Karpas-422 (cell line): ENCODE data around the gene ZFP3. TPM values are rescaled to one million over a fixed set of nuclear protein-coding genes. Genes with fewer than 3 reads are reported as not detected.
"Not testable (repeated sequence)": the region's sequence is repeated elsewhere in the genome, so short reads cannot be mapped to it uniquely, and the experiment has no call there.

Experiments
- DNase-seq: peaks from one replicate; pipeline ENCODE4 v3.0.0-alpha.2; 2015
- H2AFZ ChIP-seq: fragments of 200-600 bp; sonication (generic); 2 replicates; pipeline ENCODE4 v1.6.1; 2014; ENCODE audit warnings: antibody characterized with exemption, low read length, mixed read lengths
- H3K27ac ChIP-seq: fragments of 200-600 bp; sonication (generic); 2 replicates; pipeline ENCODE4 v1.5.1; 2014; ENCODE audit warnings: mild to moderate bottlenecking, low read length, moderate library complexity
- H3K27me3 ChIP-seq: fragments of 200-600 bp; sonication (generic); 2 replicates; pipeline ENCODE4 v1.6.1; 2014; ENCODE audit warnings: low read length, mixed read lengths
- H3K36me3 ChIP-seq: fragments of 200-600 bp; sonication (generic); 2 replicates; pipeline ENCODE4 v1.6.1; 2014; ENCODE audit warnings: low read length, mixed read lengths; ENCODE audit not compliant: insufficient read depth
- H3K4me1 ChIP-seq: fragments of 200-600 bp; sonication (generic); 2 replicates; pipeline ENCODE4 v1.6.1; 2014; ENCODE audit warnings: mild to moderate bottlenecking, low read length, mixed read lengths
- H3K4me2 ChIP-seq: fragments of 200-600 bp; sonication (generic); 2 replicates; pipeline ENCODE4 v1.6.1; 2014; ENCODE audit warnings: low read length, low read depth, mild to moderate bottlenecking; ENCODE audit not compliant: poor library complexity, severe bottlenecking
- H3K4me3 ChIP-seq: fragments of 200-600 bp; sonication (generic); 2 replicates; pipeline ENCODE4 v1.5.1; 2014; ENCODE audit warnings: mild to moderate bottlenecking, antibody characterized with exemption, low read length, mixed read lengths
- H3K79me2 ChIP-seq: fragments of 200-600 bp; sonication (generic); 2 replicates; pipeline ENCODE4 v1.6.1; 2014; ENCODE audit warnings: mild to moderate bottlenecking, low read length, mixed read lengths
- H3K9ac ChIP-seq: fragments of 200-600 bp; sonication (generic); 2 replicates; pipeline ENCODE4 v1.6.0; 2014; ENCODE audit warnings: low read length
- H3K9me2 ChIP-seq: fragments of 200-600 bp; sonication (generic), shearing (Covaris generic); replicated peaks from 2 replicates; pipeline ENCODE4 v1.6.0; 2014; ENCODE audit warnings: mild to moderate bottlenecking, low read length, moderate library complexity; ENCODE audit not compliant: insufficient read depth
- H3K9me3 ChIP-seq: fragments of 300-700, 200-600 bp; sonication (generic); 2 replicates; pipeline ENCODE4 v1.6.1; 2014; ENCODE audit warnings: low read length, mixed read lengths
- H4K20me1 ChIP-seq: fragments of 200-600 bp; sonication (generic); 2 replicates; pipeline ENCODE4 v1.6.1; 2014; ENCODE audit warnings: mild to moderate bottlenecking, antibody characterized with exemption, low read length, low read depth; ENCODE audit not compliant: insufficient read depth
- total RNA-seq: library from RNA; depleted of rRNA; stranded (reverse); fragments of >200 nt; shearing (Covaris generic); gene quantifications from 2 replicates; pipeline ENCODE4 v1.2.3, GENCODE V29; 2014; ENCODE audit warnings: low replicate concordance

Gene ZFP3
- total RNA-seq, 1 experiment from 2014 or later: 0.63 TPM

DNA sequence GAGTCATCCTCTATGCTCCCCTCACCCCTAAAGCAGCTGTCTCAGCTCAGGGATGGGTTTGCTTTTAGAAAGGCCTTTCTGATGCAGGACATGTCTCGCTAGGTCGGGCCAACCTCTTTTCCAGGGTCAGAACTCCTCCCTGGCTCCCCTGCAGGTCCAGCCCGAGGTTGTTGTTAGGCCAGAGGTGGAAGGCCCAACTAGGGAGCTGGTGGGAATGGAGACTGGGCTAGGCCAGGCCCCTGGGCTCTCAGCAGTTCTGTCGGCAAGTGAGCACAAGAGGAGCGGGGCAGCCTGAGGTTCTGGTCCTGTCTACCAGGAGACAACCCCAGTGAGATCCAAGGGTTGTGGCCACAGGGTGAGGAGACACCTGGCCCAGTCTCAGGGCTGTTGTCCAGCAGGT is 52.4 kb downstream of the ZFP3 start:
- not testable (repeated sequence) for H3K4me2 ChIP-seq, H3K27me3 ChIP-seq, H3K36me3 ChIP-seq, H3K9ac ChIP-seq, H3K27ac ChIP-seq, H4K20me1 ChIP-seq, DNase-seq, H3K79me2 ChIP-seq, H2AFZ ChIP-seq, H3K4me3 ChIP-seq, H3K9me2 ChIP-seq, H3K4me1 ChIP-seq, H3K9me3 ChIP-seq

DNA sequence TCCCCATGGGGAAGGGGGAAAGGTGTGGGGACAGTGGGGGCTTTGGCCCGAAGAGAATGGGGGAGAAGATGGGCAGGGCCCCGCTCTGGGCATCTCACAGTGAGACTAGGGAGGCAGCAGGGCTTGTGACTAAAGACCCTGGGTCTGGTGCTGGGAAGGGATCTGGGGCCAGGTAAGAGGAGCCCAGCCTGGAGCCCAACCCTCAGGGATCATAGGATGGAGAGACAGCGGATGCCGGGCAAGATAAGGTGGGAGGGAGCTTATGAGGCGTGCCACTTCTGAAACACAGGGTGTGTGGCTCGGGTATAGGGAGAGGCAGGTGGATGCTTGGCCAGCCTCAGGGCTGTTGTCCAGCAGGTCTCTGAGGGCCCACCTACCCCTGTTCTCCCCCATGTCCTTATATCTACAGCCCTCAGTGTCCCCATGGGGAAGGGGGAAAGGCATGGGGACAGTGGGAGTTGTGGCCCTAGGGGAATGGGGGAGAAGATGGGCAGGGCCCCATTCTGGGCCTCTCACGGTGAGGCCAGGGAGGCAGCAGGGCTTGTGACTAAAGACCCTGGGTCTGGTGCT is 53.0 kb downstream of the ZFP3 start:
- no peaks in the 10 kb centered on the region for H3K36me3 ChIP-seq
- H4K20me1 ChIP-seq: no peaks in the 10 kb centered on the region
- H3K27me3 ChIP-seq: no peaks in the 10 kb centered on the region
- DNase-seq: no peak
- no peak overlapping the region for H3K4me2 ChIP-seq
- H3K79me2 ChIP-seq: no peaks in the 10 kb centered on the region
- H2AFZ ChIP-seq: no peak overlapping the region
- peaks cover 3% of the 10 kb centered on the region for H3K4me1 ChIP-seq
- no peak overlapping the region for H3K27ac ChIP-seq
- no peaks in the 10 kb centered on the region for H3K9me2 ChIP-seq
- H3K9ac ChIP-seq: no peak overlapping the region
- H3K9me3 ChIP-seq: no peaks in the 10 kb centered on the region
- no peak overlapping the region for H3K4me3 ChIP-seq

DNA sequence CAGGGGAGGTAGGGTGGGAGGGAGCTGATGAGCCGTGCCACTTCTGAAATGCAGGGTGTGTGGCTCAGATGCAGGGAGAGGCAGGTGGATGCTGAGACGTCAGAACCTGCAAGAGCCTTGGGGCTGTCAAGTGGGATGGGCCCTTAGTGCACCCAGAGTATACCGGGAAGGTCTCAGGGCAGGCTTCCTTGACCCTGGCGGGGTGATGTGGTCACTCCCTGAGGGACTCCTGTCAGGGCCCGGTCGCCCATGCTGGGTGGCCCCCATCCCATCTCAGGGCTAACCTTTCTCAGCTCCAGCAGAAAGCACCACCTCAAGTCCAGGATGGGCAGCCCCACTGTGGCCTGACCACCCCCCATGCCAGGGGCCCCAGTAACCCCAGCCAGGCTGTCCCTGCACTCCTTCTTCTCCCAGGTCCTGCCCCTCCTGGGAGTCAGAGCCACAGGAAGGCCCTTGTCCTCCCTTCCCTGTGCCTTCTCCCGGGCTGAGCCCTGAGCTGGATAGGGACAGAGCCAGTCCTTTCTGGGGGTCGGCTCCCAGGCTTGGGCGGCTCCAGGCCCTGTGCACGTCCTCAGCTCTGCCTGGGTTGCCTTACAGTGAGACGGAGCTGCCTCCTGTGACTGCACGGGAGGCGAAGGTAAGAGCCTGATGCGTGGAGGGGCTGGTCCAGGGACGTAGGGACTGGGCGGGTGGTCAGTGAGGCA is 53.7 kb downstream of the ZFP3 start:
- H3K4me3 ChIP-seq, H3K27me3 ChIP-seq, H3K4me1 ChIP-seq, DNase-seq, H3K9ac ChIP-seq, H3K9me2 ChIP-seq, H3K36me3 ChIP-seq, H2AFZ ChIP-seq, H3K9me3 ChIP-seq, H3K79me2 ChIP-seq, H3K27ac ChIP-seq, H4K20me1 ChIP-seq, H3K4me2 ChIP-seq: not testable (repeated sequence)

DNA sequence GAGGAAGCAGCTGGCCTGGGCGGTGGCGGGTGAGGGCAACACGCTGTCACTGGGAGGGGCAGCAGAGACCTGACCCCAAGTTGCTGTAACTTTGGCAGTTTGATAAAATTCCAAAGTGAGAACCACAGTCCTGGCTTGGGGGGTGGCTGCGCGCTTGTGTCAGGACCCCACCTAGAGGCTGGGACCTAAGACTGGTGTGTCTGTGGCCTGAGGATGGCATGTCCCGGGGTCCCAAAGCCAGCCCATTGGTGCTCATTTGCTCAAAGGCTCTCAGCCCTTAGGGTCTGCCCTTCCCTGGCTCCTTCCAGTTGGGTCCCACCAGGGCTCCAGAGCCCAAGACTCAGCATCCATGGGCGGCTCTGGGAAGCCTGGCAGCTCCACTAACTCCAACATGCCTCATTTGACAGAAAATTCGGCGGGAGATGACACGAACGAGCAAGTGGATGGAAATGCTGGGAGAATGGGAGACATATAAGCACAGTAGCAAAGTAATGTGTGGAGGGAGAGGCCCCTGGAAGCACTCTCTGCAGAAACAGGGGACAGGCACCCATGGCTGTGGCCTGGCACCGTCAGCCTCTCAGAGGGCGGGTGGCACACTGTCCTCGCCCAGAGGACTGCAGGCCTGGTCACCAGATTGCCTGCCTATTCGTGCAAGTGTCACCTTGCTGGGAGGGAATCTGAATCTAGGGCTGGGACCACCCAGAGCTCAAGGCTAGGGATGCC is 54.4 kb downstream of the ZFP3 start:
- H3K27me3 ChIP-seq, H3K4me3 ChIP-seq, H3K79me2 ChIP-seq, H3K27ac ChIP-seq, H3K9me3 ChIP-seq, H3K4me1 ChIP-seq, DNase-seq, H4K20me1 ChIP-seq, H2AFZ ChIP-seq, H3K36me3 ChIP-seq, H3K4me2 ChIP-seq, H3K9me2 ChIP-seq, H3K9ac ChIP-seq: not testable (repeated sequence)

DNA sequence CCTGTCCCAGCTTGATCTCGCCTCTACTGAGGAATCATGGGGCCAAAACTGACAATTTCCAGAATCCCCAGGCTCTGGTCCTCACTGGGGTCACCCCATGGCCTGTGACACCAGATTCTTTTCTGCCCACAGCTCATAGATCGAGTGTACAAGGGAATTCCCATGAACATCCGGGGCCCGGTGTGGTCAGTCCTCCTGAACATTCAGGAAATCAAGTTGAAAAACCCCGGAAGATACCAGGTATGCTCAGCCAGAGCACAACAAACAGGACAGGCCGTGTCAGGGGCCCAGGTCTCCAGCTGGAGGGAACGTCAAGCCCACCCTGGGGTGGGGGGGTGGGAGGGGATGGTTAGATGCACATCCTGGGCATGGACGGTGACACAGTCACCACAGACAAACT is 55.0 kb downstream of the ZFP3 start:
- Histone ChIP-seq H2AFZ (no peak overlapping the region), H3K79me2 (no peaks in the 10 kb centered on the region), H3K4me1 (peaks cover 3% of the 10 kb centered on the region), H3K27me3 (no peaks in the 10 kb centered on the region), H4K20me1 (no peaks in the 10 kb centered on the region), H3K27ac (no peak overlapping the region), H3K9me3 (no peaks in the 10 kb centered on the region), H3K4me3 (no peak overlapping the region), H3K4me2 (no peak overlapping the region), H3K36me3 (no peaks in the 10 kb centered on the region), H3K9ac (no peak overlapping the region), H3K9me2 (no peaks in the 10 kb centered on the region)
- DNase-seq: no peak

DNA sequence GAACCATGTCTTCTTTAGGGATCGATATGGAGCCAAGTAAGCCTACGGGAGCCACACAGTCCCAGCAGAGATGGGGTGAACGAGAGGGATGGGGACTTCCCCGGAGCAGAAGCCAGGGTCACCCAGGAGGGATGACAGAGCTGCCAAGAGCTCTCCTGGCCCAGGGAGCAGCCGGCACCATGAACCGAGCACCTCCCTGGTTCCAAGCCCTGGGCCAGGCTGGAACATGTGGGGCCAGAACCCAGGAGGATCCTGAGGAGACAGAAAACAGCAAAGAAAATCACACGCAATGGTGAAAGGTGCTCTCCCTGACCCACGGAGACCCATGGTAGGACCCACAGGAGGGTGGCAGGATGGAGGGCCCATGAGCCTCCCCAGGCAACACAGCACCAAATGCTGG is 55.7 kb downstream of the ZFP3 start:
- DNase-seq, H3K4me3 ChIP-seq, H3K27me3 ChIP-seq, H2AFZ ChIP-seq, H3K9ac ChIP-seq, H3K27ac ChIP-seq, H3K9me2 ChIP-seq, H3K9me3 ChIP-seq, H3K4me1 ChIP-seq, H4K20me1 ChIP-seq, H3K4me2 ChIP-seq, H3K79me2 ChIP-seq, H3K36me3 ChIP-seq: not testable (repeated sequence)

DNA sequence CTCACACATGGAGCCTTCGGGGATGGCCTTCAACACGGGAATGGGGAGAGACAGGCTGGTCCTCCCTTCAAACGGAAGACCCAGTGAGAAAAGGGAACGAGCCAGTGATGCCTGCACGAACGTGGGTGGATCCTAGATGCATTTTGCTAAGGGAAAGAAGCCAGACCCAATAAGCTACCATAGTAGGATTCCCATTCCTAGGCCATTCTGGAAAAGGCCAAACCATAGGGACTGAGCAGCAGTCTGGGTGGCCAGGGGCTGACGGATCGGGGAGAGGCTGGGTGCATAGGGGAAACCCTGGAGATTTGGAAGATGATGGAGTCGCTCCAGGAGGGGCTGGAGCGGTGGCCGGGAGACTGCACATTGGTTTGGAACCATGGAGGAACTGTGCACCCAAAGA is 56.3 kb downstream of the ZFP3 start:
- not testable (repeated sequence) for H3K36me3 ChIP-seq, DNase-seq, H3K4me3 ChIP-seq, H2AFZ ChIP-seq, H3K79me2 ChIP-seq, H3K27me3 ChIP-seq, H3K9me2 ChIP-seq, H3K27ac ChIP-seq, H4K20me1 ChIP-seq, H3K4me1 ChIP-seq, H3K9me3 ChIP-seq, H3K4me2 ChIP-seq, H3K9ac ChIP-seq

DNA sequence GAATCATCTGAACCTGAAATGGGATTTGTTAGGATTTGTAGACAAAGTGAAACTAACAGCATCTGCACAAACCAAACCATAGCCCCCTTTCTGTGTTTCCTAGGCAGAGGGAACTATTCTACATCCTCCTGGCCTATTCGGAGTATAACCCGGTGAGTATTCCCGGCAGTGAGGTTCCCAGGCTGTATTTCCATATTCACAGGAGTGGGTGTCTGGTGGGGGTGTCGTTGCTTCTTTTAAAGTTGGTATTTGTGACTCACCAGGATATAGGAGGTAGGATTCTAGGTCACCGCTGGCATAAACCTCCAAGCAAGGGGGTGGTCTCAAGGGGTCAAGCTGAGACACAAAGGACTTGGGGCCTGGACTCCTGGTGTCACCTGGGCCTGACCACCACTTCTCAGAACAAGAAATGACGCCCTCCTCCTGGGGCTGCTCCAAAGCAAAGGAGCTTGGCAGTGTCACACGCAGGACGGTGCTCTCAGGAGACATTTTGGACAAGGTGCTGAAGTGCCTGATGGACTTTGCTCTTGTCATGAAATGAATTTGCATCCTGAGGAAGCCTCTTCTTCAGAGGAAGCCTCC is 57.0 kb downstream of the ZFP3 start:
- H3K36me3 ChIP-seq, H4K20me1 ChIP-seq, H3K9me2 ChIP-seq, H3K27ac ChIP-seq, DNase-seq, H2AFZ ChIP-seq, H3K79me2 ChIP-seq, H3K4me3 ChIP-seq, H3K4me1 ChIP-seq, H3K27me3 ChIP-seq, H3K4me2 ChIP-seq, H3K9me3 ChIP-seq, H3K9ac ChIP-seq: not testable (repeated sequence)
